GM18505 (cell line): ENCODE data around the gene DRD4.

ENCODE experiments used
- ATAC-seq: cut with Tn5 transposase; IDR thresholded peaks from one replicate; pipeline ENCODE4 v1.9.1; 2021; ENCODE audit not compliant: unreplicated experiment
- POLR2A ChIP-seq: IDR thresholded peaks from 4 replicates; pipeline ENCODE4 v1.6.1; 2011; ENCODE audit warnings: borderline replicate concordance; ENCODE audit not compliant: insufficient read depth, insufficient read length; ENCODE audit errors: extremely low read depth

DRD4 gene

GRCh38 chr11:655036-655726, 18.1 kb downstream of the DRD4 start:
- no peak for TF ChIP-seq POLR2A

DNA sequence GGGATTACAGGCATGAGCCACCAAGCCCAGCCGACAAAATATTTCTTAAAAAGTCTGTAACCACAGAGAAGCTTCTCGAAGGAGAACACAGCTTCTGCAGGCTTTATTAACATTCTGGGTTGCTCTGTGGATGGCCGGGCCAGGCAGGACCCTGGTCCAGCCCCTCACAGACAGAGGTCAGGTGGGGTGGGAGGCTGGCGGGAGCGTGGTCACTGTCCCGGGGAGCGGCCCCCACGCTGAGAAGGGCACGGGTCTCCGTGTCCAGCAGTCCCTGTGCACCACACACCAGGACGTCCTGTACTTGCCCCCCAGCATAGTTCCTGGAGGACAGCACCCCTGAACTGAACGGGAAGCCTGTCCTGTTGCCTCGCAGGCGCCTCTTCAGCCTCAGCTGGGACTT, 19.4 kb downstream of the DRD4 start:
- TF ChIP-seq POLR2A: no peak
- no peak for ATAC-seq

More at GRCh38 chr11:655036-655726, 18.1 kb downstream of the DRD4 start:
- ATAC-seq: no peak

DNA sequence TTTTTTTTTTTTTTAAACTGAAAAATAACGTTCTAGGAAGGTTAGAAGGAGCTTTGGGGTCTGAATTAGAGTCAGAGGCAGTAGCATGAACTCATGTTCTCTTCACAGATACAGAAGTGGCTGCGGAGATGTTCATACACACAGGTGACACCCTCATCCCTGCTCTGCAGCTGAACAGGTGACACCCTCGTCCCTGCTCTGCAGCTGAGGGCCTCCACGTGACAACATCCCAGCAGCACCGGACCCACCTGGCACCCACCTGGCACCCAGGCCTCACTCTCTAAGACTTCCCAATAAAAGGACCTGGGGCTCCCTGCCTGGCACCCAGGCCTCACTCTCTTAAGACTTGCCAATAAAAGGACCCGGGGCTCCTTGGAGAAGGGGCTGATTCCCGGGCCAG, 19.8 kb downstream of the DRD4 start:
- no peak for TF ChIP-seq POLR2A
- no peak for ATAC-seq

- no peak for TF ChIP-seq POLR2A
- no peak for ATAC-seq
These were observed 20.6 kb downstream of the DRD4 start for GRCh38 chr11:657691-658126.

- no peak for ATAC-seq
- TF ChIP-seq POLR2A: no peak
These were observed 22.5 kb downstream of the DRD4 start for GRCh38 chr11:659532-660085.

DNA sequence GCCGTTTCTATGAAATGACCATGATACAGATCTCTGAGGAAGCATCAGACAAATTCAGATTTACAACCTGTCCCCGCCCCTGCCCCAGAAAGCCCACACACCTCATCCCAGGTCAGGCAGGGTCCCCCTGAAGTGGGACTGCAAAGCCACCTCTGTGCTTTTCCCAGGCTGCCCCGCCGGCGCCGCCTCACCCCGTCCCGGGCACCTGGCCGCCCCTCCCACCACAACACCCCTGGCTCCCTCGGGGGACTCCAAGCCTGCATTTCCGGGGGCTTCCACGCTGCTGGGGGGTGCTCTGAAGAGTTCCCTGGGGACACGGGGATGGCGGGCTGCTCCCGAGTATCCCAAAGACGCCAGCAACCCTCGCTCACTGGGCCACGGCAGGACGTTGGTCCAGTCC, 23.2 kb downstream of the DRD4 start:
- no peak for ATAC-seq
- no peak for TF ChIP-seq POLR2A

GRCh38 chr11:660681-661444, 23.8 kb downstream of the DRD4 start:
- no peak for ATAC-seq
- no peak for TF ChIP-seq POLR2A

DNA sequence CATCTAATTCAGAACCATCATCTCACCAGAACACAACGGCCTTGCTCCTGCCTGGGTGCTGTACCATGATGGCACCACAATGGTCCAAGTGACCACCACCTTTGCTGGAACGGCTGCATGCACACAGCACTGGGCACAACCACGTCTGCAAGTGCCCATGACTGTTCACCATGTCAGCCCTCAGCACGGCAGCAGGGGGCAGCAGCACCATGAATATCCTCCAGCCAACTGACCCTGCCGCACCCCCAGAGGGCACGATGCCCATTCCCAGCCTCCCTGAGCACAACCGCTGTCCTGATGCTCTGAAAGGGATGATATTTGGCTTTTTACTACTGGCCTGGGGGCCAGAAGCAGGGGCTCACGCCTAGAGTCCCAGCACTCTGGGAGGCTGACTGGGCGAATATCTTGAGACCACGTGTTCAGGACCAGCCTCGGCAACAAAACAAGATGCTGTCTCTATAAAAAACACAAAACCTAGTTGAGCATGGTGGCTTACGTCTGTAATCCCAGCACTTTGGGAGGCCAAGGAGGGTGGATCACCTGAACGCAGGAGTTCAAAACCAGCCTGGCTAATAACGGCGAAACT, 25.7 kb downstream of the DRD4 start:
- no peak for ATAC-seq
- no peak for TF ChIP-seq POLR2A

DNA sequence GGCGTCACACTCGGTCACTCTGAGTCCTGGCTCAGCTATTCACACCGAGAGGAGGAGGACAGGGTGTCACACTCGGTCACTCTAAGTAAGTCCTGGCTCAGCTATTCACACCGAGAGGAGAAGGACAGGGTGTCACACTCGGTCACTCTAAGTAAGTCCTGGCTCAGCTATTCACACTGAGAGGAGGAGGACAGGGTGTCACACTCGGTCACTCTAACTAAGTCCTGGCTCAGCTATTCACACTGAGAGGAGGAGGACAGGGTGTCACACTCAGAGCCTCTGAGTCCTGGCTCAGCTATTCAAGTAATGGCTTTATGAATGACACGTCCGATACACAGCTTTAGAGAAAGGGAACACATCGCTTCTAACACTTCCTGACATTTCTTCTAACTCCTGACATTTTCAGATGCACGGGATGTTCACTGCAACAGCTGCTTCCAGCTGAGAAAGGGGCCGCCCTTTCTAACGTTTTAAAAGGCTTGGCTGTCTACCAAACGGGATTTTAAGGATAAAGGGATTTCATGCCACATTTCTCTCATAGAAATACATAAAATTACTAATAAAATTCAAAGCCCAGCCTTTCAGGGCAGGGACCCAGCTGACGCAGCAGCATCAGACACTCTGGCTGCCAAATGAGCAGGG, 28.1 kb downstream of the DRD4 start:
- TF ChIP-seq POLR2A: no peak
- ATAC-seq: no peak

DNA sequence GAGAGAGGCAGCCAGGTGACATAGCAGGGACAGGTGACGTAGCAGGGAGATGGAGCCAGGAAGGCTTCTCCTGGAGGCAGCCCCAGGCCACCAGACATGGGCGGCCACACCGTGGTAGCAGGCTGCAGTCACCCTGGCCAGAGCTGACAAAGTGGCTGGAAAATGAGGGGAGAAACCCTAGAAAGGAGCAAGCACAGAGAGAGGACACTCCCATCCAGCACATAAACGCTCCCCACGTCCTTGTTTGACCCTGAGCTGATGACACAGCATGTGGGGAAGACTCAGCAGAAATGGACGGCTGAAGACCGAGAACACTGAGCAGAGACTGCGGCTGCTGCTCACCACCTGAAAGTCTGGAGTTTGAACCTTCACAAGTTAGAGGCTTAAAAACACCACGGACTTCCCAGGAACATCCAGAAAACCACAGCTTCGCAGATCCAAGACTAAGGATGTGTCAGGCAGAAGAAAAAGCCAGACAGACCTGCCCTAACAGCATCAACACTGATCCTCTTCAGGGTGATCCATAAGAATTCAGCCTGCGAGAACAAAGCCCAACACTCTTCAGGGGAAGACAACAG, 28.7 kb downstream of the DRD4 start:
- no peak for ATAC-seq
- TF ChIP-seq POLR2A: no peak

GRCh38 chr11:673866-674265, 36.8 kb downstream of the DRD4 start:
- TF ChIP-seq POLR2A: no peak

GRCh38 chr11:674406-674805, 37.3 kb downstream of the DRD4 start:
- ATAC-seq: no peak
- no peak for TF ChIP-seq POLR2A

More at GRCh38 chr11:673866-674265, 36.8 kb downstream of the DRD4 start:
- ATAC-seq: no peak

DNA sequence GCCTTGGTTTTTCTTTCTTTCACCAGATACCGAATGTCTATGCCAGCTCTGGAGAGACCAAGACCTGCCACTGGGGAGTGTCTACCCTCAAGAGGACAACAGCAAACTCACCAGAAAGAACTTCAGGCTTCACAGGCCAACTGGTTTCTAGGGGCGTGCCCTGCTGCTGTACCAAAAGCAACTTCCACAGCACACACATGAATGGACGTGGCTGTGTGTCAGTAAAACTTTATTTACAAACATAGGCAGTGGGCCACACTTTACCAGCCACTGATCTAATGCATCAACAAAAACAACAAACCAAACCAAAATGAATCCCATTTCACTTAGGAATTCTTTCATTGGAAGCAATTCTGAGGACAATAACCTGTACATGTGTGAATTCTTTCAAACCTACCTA, 41.2 kb downstream of the DRD4 start:
- no peak for TF ChIP-seq POLR2A
- ATAC-seq: no peak

GRCh38 chr11:679271-680207, 42.5 kb downstream of the DRD4 start:
- TF ChIP-seq POLR2A: no peak
- no peak for ATAC-seq
